Common myeloid progenitor, CD34-positive (primary cell): ENCODE results near the gene ITPK1.
A peak's percentile ranks its signal among the peaks of the same experiment; 100 is the strongest.

ENCODE experiments used
- CTCF ChIA-PET: fragments of 350-600 bp; sonication (Branson Sonifier 250); formaldehyde crosslinking; loops from one replicate; lab custom pipeline; 2021; ENCODE audit warnings: antibody characterized with exemption; lab: Charles Lee
- POLR2A ChIA-PET: fragments of 350-600 bp; sonication (Branson Sonifier 250); formaldehyde crosslinking; loops from one replicate; lab custom pipeline; 2021; ENCODE audit warnings: antibody characterized with exemption; lab: Charles Lee
- DNase-seq, 3 donors: peaks; one replicate each; pipeline versions ENCODE4 v3.0.0 to v3.0.0-alpha.2; 2013
- H3K27ac ChIP-seq, 2 experiments: 1 replicate in 1 of 2; 2 replicates in 1 of 2; pipeline ENCODE4 v1.7.0; 2013; ENCODE audit warnings: inconsistent platforms in 2 of 2, low read length in 2 of 2, mild to moderate bottlenecking in 2 of 2, low read depth in 1 of 2, moderate library complexity in 1 of 2; ENCODE audit not compliant: severe bottlenecking in 2 of 2, insufficient read depth in 1 of 2, poor library complexity in 1 of 2
- H3K27me3 ChIP-seq, 5 experiments: replicated peaks in 2 of 5; 1 replicate in 3 of 5; 2 replicates in 2 of 5; pipeline versions ENCODE4 v1.6.1 to v1.7.0; 2013; ENCODE audit warnings: low read length in 4 of 5, mild to moderate bottlenecking in 2 of 5, moderate library complexity in 2 of 5, inconsistent platforms in 1 of 5; ENCODE audit not compliant: insufficient read depth in 5 of 5, control insufficient read depth in 4 of 5
- H3K36me3 ChIP-seq, 4 experiments: 1 replicate in 2 of 4; 2 replicates in 2 of 4; pipeline versions ENCODE4 v1.6.1 to v1.7.0; 2013; ENCODE audit warnings: low read length in 3 of 4, control low read depth in 1 of 4, mild to moderate bottlenecking in 1 of 4; ENCODE audit not compliant: control insufficient read depth in 4 of 4, insufficient read depth in 4 of 4
- H3K4me1 ChIP-seq, 4 experiments: 1 replicate in 3 of 4; 2 replicates in 1 of 4; pipeline versions ENCODE4 v1.6.1 to v1.7.1; 2013; ENCODE audit warnings: low read length in 3 of 4, mild to moderate bottlenecking in 3 of 4, control low read depth in 1 of 4, inconsistent platforms in 1 of 4, moderate library complexity in 1 of 4; ENCODE audit not compliant: control insufficient read depth in 4 of 4, insufficient read depth in 4 of 4; ENCODE audit errors: control extremely low read depth in 1 of 4
- H3K4me3 ChIP-seq, 7 experiments: 1 replicate in 4 of 7; 2 replicates in 3 of 7; pipeline versions ENCODE4 v1.5.1 to v1.7.0; 2013; ENCODE audit warnings: mild to moderate bottlenecking in 7 of 7, low read length in 6 of 7, moderate library complexity in 6 of 7, inconsistent platforms in 2 of 7, low read depth in 2 of 7, control low read depth in 1 of 7; ENCODE audit not compliant: insufficient read depth in 4 of 7, control insufficient read depth in 1 of 7; ENCODE audit errors: extremely low read depth in 1 of 7
- H3K9me3 ChIP-seq, 5 experiments: 1 replicate in 4 of 5; 2 replicates in 1 of 5; pipeline versions ENCODE4 v1.6.1 to v1.7.1; 2013; ENCODE audit warnings: low read length in 4 of 5, mild to moderate bottlenecking in 2 of 5, inconsistent platforms in 1 of 5, low read depth in 1 of 5, moderate library complexity in 1 of 5; ENCODE audit not compliant: control insufficient read depth in 4 of 5, insufficient read depth in 2 of 5; ENCODE audit errors: control extremely low read depth in 1 of 5
- WGBS: methylation state at CpG from one replicate; pipeline ENCODE4 v1.1.5; 2013; ENCODE audit not compliant: insufficient coverage; 5-methylcytosine and 5-hydroxymethylcytosine counted together

Gene ITPK1

DNA sequence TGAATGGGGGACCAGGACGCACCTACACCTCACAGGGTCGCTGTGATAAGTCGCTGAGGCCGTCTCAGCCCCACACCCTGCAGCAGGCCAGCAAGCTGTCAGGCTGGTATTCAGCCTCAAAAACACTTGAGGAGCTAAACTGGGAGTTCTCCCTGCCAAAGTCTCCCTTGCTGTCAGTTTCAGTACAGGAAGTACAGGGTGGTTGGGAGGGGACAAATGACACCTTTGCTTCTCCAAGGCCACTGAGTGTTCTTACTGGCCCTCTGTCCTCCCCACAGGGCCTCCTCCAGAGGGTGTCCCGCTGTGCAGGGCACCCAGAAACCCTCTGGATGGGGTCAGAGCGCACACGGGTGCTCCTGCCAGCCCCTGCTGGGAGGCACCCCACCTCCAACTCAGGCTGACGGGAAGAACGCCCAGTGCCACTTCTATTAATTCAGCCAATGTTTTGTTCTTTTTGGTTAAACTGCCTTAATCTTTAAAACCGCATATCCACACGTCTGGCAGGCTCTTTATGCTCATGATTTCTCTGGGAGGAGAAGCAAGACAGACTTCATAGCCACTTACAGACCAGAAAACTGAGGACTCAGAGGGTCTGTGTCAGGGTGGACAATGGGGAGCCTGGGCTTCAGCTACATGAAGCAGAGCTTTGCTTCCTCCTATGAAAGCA is 75.9 kb downstream of the ITPK1 start:
- ChIA-PET CTCF (interaction anchor here (1.2 to 2.9 kb wide), 2 partner anchors 11 to 93 kb away, joined by 3 to 12 read pairs; no protein-coding TSS in a partner anchor), POLR2A (no interaction called here)
- H3K36me3 ChIP-seq = no peaks in the 10 kb centered on the region
- H3K9me3 ChIP-seq = no peaks in the 10 kb centered on the region
- H3K27ac ChIP-seq = peak overlapping the region; percentile 59 to 72
- H3K4me3 ChIP-seq = peak overlapping the region in 2 of 7 experiments; percentile 23 to 25
- no peaks in the 10 kb centered on the region for H3K27me3 ChIP-seq
- H3K4me1 ChIP-seq = peaks cover 0 to 65% (median 47%) of the 10 kb centered on the region in 4 experiments
- DNase-seq = peak in 1 of 3 donors; percentile 37
- WGBS = 25% methylated on average over 11 of the region's 11 CpGs

DNA sequence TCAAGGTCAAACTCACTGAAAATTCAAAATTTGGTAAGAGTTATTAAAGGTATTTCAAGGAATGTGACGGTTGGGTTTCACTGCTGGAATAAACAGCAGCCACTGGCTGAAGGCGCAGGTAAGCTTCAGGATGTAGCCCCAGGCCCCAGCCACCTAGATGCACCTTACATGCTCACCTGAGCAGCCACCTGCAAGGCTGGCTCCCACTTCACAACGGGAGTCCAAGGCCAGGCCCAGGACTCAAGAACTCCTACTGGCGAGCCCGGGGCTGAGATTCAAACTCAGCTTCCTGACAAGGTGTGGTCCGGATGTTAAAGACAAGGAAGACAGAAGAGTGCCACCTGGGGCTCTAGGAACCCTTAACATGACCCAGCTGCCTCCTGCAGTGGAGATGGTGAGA is 78.4 kb downstream of the ITPK1 start:
- Histone ChIP-seq H3K9me3 (no peaks in the 10 kb centered on the region), H3K36me3 (no peaks in the 10 kb centered on the region), H3K4me3 (no peak overlapping the region), H3K27ac (no peak overlapping the region), H3K27me3 (no peaks in the 10 kb centered on the region), H3K4me1 (peaks cover 0 to 65% (median 54%) of the 10 kb centered on the region in 4 experiments)
- POLR2A ChIA-PET = no interaction called here
- WGBS = 97% methylated on average over 5 of the region's 6 CpGs
- CTCF ChIA-PET = interaction anchor here (1.2 to 2.6 kb wide), 4 partner anchors 9 to 95 kb away, joined by 3 to 10 read pairs (median 5); no protein-coding TSS in a partner anchor
- DNase-seq = no peak

GRCh38 chr14:93036652-93037345 is 78.9 kb downstream of the ITPK1 start:
- Histone ChIP-seq H3K36me3 (no peaks in the 10 kb centered on the region), H3K4me1 (peaks cover 0 to 60% (median 54%) of the 10 kb centered on the region in 4 experiments), H3K4me3 (no peak overlapping the region), H3K27ac (no peak overlapping the region), H3K27me3 (no peaks in the 10 kb centered on the region), H3K9me3 (no peaks in the 10 kb centered on the region)
- CTCF ChIA-PET = interaction anchor here (1.2 to 2.6 kb wide), 4 partner anchors 10 to 96 kb away, joined by 3 to 10 read pairs (median 5); no protein-coding TSS in a partner anchor
- POLR2A ChIA-PET = no interaction called here
- DNase-seq = no peak
- WGBS = 95% methylated on average over 8 of the region's 12 CpGs

DNA sequence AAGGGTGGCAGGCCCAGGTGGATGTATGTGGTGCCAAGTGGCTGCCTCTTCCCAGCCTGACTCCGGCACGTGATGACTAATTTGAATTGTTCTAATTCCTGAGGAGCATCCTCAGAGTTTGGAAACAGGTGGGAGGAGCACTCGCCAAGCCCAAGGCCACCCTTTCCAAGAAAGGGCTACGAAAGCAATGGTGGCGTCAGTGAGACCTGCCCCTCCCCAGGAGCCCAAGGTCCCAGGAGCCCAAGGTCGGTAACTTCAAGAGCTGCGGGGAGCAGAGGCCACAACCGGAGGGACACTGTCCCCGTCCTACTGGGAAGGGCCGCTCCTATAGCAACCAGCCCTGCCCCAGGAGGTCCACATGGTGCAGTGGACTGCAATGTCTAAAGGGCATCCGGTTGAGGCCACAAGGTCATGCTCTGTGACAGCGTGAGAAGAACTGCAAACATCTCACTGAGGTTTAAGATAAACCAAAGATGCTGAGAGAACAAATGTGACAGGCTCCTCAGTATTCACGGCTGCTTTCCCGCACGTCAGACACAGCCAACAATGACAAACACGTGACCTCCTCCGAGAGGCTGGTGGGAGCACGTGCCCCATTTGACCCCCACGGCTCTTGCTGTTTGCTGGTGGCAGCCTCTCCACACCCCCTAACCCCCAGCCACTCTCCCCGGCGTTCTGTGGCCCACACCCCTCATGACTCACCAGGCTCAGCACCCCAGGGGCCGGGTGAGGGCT is 79.6 kb downstream of the ITPK1 start:
- peaks cover 0 to 3% (median 0%) of the 10 kb centered on the region in 4 experiments for H3K36me3 ChIP-seq
- no peak overlapping the region for H3K27ac ChIP-seq
- no peaks in the 10 kb centered on the region for H3K27me3 ChIP-seq
- ChIA-PET CTCF (interaction anchor here (0.8 to 2.6 kb wide), 5 partner anchors 10 to 102 kb away, joined by 3 to 10 read pairs (median 4); no protein-coding TSS in a partner anchor), POLR2A (no interaction called here)
- WGBS = 99% methylated on average over 18 of the region's 22 CpGs
- no peak for DNase-seq
- no peak overlapping the region for H3K4me3 ChIP-seq
- peaks cover 0 to 52% (median 47%) of the 10 kb centered on the region in 4 experiments for H3K4me1 ChIP-seq
- H3K9me3 ChIP-seq = no peaks in the 10 kb centered on the region

DNA sequence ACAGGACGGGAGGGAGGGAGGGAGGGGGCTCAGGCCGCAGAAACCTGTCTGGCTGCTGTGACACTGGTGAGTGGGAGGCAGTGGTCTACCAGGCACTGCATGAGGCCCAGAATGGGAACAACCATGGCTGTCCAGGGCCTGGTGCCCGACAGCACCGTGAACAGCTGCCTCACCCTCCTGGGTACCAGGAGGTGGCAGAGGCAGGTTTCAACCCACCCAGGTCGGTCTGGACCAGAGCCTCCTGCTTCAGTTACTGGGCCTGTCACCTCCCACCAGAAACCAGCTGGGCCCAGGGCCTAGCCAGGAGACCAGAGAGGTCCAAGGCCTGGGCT is 80.2 kb downstream of the ITPK1 start:
- CTCF ChIA-PET = interaction anchor here (0.8 to 3.9 kb wide), 9 partner anchors 11 to 102 kb away, joined by 3 to 44 read pairs (median 4); no protein-coding TSS in a partner anchor
- 95% methylated on average over 3 of the region's 5 CpGs for WGBS
- peaks cover 0 to 47% (median 41%) of the 10 kb centered on the region in 4 experiments for H3K4me1 ChIP-seq
- no peak overlapping the region for H3K4me3 ChIP-seq
- DNase-seq = no peak
- H3K27me3 ChIP-seq = no peaks in the 10 kb centered on the region
- H3K27ac ChIP-seq = no peak overlapping the region
- POLR2A ChIA-PET = no interaction called here
- H3K9me3 ChIP-seq = no peaks in the 10 kb centered on the region
- H3K36me3 ChIP-seq = peaks cover 0 to 4% (median 0%) of the 10 kb centered on the region in 4 experiments

DNA sequence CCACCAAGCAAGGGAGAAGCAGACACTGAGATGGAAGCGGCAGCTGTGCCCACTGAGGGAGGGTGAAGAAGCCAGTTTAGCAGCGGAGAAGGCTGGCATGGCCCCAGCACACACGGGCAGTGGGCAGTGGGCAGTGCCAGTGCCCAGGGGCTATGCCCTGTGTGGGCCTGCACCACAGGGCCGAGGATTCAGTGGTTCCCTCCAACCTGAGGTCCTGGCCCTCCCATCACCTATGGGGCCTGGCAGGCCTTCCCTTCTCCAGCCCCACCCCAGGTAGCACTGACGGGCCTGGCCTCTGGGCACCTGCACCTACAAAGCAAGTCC is 81.1 kb downstream of the ITPK1 start:
- POLR2A ChIA-PET = no interaction called here
- CTCF ChIA-PET = interaction anchor here (1.1 to 3.9 kb wide), 12 partner anchors 11 to 142 kb away, joined by 3 to 44 read pairs (median 5); no protein-coding TSS in a partner anchor
- H3K27me3 ChIP-seq = no peaks in the 10 kb centered on the region
- no peaks in the 10 kb centered on the region for H3K9me3 ChIP-seq
- WGBS = 82% methylated on average over 4 of the region's 5 CpGs
- H3K4me1 ChIP-seq = peaks cover 0 to 38% (median 32%) of the 10 kb centered on the region in 4 experiments
- no peak for DNase-seq
- no peak overlapping the region for H3K4me3 ChIP-seq
- no peak overlapping the region for H3K27ac ChIP-seq
- peaks cover 0 to 4% (median under 1%) of the 10 kb centered on the region in 4 experiments for H3K36me3 ChIP-seq
